ENCODE measurements around the gene FSTL4. TPM values are rescaled to one million over a fixed set of nuclear protein-coding genes. Genes with fewer than 3 reads are reported as not detected.

FSTL4 gene
- total and polyA plus RNA-seq, 2 donors (not counting 1 experiment from before 2014, with no cell fraction given) = 0.31 to 6.7 TPM

- Histone ChIP-seq H3K27ac (ENCODE audit: low read length in 2 of 2) (no peak overlapping the region), H4K20me1 (ENCODE audit: control insufficient read depth, insufficient read depth, low read length, poor library complexity, severe bottlenecking) (no peaks in the 10 kb centered on the region), H3K4me1 (ENCODE audit: control insufficient read depth in 2 of 2, insufficient read depth in 2 of 2, low read length in 2 of 2) (no peaks in the 10 kb centered on the region), H3K36me3 (replicated peaks in 1 of 2; ENCODE audit: control extremely low read depth in 1 of 2, control insufficient read depth in 1 of 2, extremely low read depth in 1 of 2, insufficient read depth in 2 of 2, low read length in 1 of 2) (no peaks in the 10 kb centered on the region), H3K4me2 (replicated peaks; ENCODE audit: low read depth, low read length, poor library complexity, severe bottlenecking) (no peak overlapping the region), H3K9me3 (ENCODE audit: control extremely low read depth in 1 of 3, control insufficient read depth in 2 of 3, insufficient read depth in 1 of 3, low read length in 2 of 3) (no peaks in the 10 kb centered on the region), H3K27me3 (replicated peaks in 1 of 4; ENCODE audit: control extremely low read depth in 1 of 4, control insufficient read depth in 3 of 4, insufficient read depth in 4 of 4, low read length in 3 of 4) (no peaks in the 10 kb centered on the region), H3K9ac (ENCODE audit: low read length) (no peak overlapping the region), H3K4me3 (ENCODE audit: control extremely low read depth in 1 of 5, extremely low read depth in 1 of 5, insufficient read depth in 1 of 5, low read depth in 2 of 5, low read length in 4 of 5) (no peak overlapping the region), H2AFZ (ENCODE audit: insufficient read depth, low read depth, low read length, poor library complexity, severe bottlenecking) (no peak overlapping the region), H3K79me2 (ENCODE audit: control insufficient read depth, insufficient read depth, low read length) (no peaks in the 10 kb centered on the region)
- WGBS (ENCODE audit: insufficient coverage) = 88% methylated on average over 10 of the region's 11 CpGs
- ChIA-PET POLR2A (no interaction called here), CTCF (no interaction called here)
- TF ChIP-seq EZH2 (IDR thresholded peaks at IDR 0.05; ENCODE audit: borderline replicate concordance, insufficient read depth, low read depth, low read length, poor library complexity, severe bottlenecking) = no peak
- no peak for TF ChIP-seq CTCF (IDR thresholded peaks at IDR 0.05)
- Mint-ChIP-seq H3K27me3 (peaks cover 5% of the 10 kb centered on the region), H3K4me3 (no peak overlapping the region), H3K4me1 (no peaks in the 10 kb centered on the region), H3K9me3 (ENCODE audit: insufficient read depth) (no peaks in the 10 kb centered on the region), H3K27ac (no peak overlapping the region)
- intact Hi-C loops (cut with micrococcal nuclease) = no loop called here
- DNase-seq (no peak), ATAC-seq (ENCODE audit: low read depth) (no peak)
Observed at GRCh38 chr5:133328800-133329199, 283.5 kb downstream of the FSTL4 start.

GRCh38 chr5:133327946-133328401, 284.4 kb downstream of the FSTL4 start:
- Mint-ChIP-seq H3K9me3 (ENCODE audit: insufficient read depth) (no peaks in the 10 kb centered on the region), H3K4me1 (no peaks in the 10 kb centered on the region), H3K27me3 (peaks cover 6% of the 10 kb centered on the region), H3K4me3 (no peak overlapping the region), H3K27ac (no peak overlapping the region)
- ChIA-PET POLR2A (no interaction called here), CTCF (no interaction called here)
- intact Hi-C loops (cut with micrococcal nuclease) = no loop called here
- Histone ChIP-seq H3K4me2 (replicated peaks; ENCODE audit: low read depth, low read length, poor library complexity, severe bottlenecking) (no peak overlapping the region), H3K9me3 (ENCODE audit: control extremely low read depth in 1 of 3, control insufficient read depth in 2 of 3, insufficient read depth in 1 of 3, low read length in 2 of 3) (no peaks in the 10 kb centered on the region), H2AFZ (ENCODE audit: insufficient read depth, low read depth, low read length, poor library complexity, severe bottlenecking) (no peak overlapping the region), H3K79me2 (ENCODE audit: control insufficient read depth, insufficient read depth, low read length) (no peaks in the 10 kb centered on the region), H4K20me1 (ENCODE audit: control insufficient read depth, insufficient read depth, low read length, poor library complexity, severe bottlenecking) (no peaks in the 10 kb centered on the region), H3K27me3 (replicated peaks in 1 of 4; ENCODE audit: control extremely low read depth in 1 of 4, control insufficient read depth in 3 of 4, insufficient read depth in 4 of 4, low read length in 3 of 4) (no peaks in the 10 kb centered on the region), H3K4me1 (ENCODE audit: control insufficient read depth in 2 of 2, insufficient read depth in 2 of 2, low read length in 2 of 2) (no peaks in the 10 kb centered on the region), H3K27ac (ENCODE audit: low read length in 2 of 2) (no peak overlapping the region), H3K4me3 (ENCODE audit: control extremely low read depth in 1 of 5, extremely low read depth in 1 of 5, insufficient read depth in 1 of 5, low read depth in 2 of 5, low read length in 4 of 5) (no peak overlapping the region), H3K36me3 (replicated peaks in 1 of 2; ENCODE audit: control extremely low read depth in 1 of 2, control insufficient read depth in 1 of 2, extremely low read depth in 1 of 2, insufficient read depth in 2 of 2, low read length in 1 of 2) (no peaks in the 10 kb centered on the region), H3K9ac (ENCODE audit: low read length) (no peak overlapping the region)
- ATAC-seq (ENCODE audit: low read depth) (no peak), DNase-seq (no peak)
- TF ChIP-seq EZH2 (IDR thresholded peaks at IDR 0.05; ENCODE audit: borderline replicate concordance, insufficient read depth, low read depth, low read length, poor library complexity, severe bottlenecking) (no peak), CTCF (IDR thresholded peaks at IDR 0.05) (no peak)
- WGBS (ENCODE audit: insufficient coverage) = 100% methylated on average over 1 of the region's 5 CpGs

All from B cell (primary cell).